ENCODE results near the gene DENND1A.
"Not testable (repeated sequence)": the region's sequence is repeated elsewhere in the genome, so short reads cannot be mapped to it uniquely, and the experiment has no call there.

Gene DENND1A

DNA sequence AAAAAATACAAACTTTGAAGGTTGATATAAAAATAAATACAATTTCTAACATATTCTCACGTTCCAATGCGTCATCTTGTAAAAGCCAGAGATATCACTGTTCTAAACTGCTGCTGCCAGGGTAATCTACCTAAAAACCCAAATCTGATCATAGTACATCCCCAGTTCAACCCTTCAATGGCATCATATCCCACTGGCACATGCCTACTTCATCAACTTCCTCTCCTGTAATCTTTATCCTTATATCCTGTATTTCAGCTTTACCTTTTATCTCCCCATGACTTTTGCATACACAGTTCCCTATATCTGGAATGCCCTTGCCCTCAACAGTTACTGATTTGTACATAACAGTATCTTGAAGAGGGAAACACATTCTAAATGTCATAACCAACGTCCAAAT lies 7.5 kb downstream of the DENND1A start:
- no peak for DNase-seq (ENCODE audit: low read depth, low spot score)

DNA sequence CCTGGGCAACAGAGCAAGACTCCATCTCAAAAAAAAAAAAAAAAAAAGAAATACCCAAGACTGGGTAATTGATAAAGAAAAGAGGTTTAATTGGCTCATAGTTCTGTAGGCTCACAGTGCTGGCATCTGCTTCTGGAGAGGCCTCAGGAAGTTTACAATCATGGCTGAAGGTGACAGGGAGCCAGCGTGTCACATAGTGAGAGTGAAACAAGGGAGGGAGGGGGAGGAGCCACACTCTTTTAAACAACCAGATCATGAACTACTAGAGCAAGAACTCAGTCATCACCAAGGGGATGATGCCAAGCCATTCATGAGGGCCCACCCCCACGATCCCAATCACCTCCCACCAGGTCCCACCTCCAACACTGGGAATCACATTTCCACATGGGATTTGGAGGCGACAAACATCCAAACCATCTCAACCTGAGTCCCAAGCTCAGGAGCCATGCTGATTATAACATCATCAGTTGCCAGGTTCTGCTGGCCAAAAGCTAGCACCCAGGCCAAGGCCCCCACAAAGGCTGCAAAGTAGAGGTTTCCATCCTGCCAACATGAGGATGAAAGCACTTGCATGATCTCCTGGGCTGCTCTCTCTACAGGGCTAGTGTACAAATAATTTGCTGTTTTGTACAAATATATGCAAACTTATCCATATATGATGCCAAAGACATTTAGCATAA lies 15.3 kb downstream of the DENND1A start:
- DNase-seq (ENCODE audit: low read depth, low spot score): no peak

- no peak for DNase-seq (ENCODE audit: low read depth, low spot score)
Observed at GRCh38 chr9:123912167-123912897, 17.6 kb downstream of the DENND1A start.

- no peak for DNase-seq (ENCODE audit: low read depth, low spot score)
Observed at GRCh38 chr9:123911024-123911423, 18.9 kb downstream of the DENND1A start.

DNA sequence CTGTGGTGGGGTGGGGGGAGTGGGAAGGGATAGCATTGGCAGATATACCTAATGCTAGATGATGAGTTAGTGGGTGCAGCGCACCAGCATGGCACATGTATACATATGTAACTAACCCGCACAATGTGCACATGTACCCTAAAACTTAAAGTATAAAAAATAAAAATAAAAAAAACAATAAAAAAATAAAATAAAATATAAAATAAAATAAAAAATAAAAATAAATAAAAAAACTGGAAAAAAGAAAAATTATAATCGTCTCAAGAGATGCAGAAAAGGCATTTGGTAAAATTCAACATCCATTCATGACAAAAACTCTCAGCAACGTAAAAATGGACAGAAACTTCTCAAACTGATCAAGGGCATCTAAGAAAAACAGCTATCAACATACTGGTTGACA lies 20.7 kb downstream of the DENND1A start:
- not testable (repeated sequence) for DNase-seq (ENCODE audit: low read depth, low spot score)

GRCh38 chr9:123903550-123903949 lies 26.4 kb downstream of the DENND1A start:
- DNase-seq (ENCODE audit: low read depth, low spot score): not testable (repeated sequence)

DNA sequence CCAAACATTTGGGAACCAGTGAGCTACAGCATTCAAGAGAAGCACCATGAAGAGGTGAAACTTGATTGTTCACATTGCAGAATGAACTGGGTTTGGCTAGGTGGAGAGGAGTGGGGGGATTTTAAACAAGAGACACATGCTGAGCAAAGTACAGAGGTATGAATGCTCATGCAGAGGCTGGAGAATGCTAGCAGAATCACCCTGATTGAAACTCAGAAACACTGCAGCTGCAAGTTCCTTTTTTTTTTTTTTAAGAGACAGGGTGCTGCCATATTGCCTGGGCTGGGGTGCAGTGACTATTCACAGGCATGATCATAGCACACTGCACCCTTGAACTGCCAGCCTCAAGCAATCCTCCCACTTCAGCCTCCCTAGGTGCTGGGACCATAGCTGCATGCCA lies 35.1 kb downstream of the DENND1A start:
- no peak for DNase-seq (ENCODE audit: low read depth, low spot score)

- peak; percentile 6 for DNase-seq (ENCODE audit: low read depth, low spot score)
Observed at GRCh38 chr9:123893831-123894460, 36.0 kb downstream of the DENND1A start.

- no peak for DNase-seq (ENCODE audit: low read depth, low spot score)
Observed at GRCh38 chr9:123893115-123893514, 36.8 kb downstream of the DENND1A start.

GRCh38 chr9:123887837-123888236 lies 42.1 kb downstream of the DENND1A start:
- DNase-seq (ENCODE audit: low read depth, low spot score): no peak

DNA sequence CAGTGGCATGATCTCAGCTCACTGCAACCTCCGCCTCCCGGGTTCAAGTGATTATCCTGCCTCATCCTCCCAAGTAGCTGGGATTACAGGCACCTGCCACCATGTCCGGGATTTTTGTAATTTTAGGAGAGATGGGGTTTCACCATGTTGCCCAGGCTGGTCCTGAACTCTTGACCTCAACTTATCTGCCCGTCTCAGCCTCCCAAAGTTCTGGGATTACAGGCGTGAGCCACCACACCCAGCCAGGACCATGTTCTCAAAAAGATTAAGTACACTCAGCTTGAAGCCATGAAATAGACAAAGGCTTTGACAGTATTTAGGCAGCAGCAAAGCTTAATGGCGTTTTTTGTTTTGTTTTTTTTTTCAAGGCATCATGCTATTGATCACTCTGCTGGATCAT lies 44.1 kb downstream of the DENND1A start:
- DNase-seq (ENCODE audit: low read depth, low spot score): not testable (repeated sequence)

GRCh38 chr9:123883634-123884033 lies 46.3 kb downstream of the DENND1A start:
- no peak for DNase-seq (ENCODE audit: low read depth, low spot score)

GRCh38 chr9:123881604-123882003 lies 48.3 kb downstream of the DENND1A start:
- no peak for DNase-seq (ENCODE audit: low read depth, low spot score)

DNA sequence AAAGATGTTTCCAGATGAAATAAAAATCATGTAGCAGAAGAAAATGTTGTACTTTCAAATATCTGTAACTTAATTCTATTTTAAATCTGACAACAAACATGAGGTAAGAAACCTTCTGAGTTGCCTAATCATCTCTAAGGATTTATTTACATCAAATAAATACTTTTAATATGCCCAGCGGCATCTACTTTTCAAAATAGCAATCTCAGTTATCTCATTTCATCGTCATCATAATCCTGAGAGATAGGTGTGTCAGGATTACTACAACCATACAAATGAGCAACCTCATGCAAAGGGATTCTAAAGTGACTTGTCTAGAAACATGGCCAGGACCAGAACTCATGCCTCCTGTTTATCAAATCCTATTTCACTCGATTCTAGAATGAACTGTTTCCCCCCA lies 49.5 kb downstream of the DENND1A start:
- DNase-seq (ENCODE audit: low read depth, low spot score): no peak

GRCh38 chr9:123876750-123877149 lies 53.2 kb downstream of the DENND1A start:
- DNase-seq (ENCODE audit: low read depth, low spot score): no peak

DNA sequence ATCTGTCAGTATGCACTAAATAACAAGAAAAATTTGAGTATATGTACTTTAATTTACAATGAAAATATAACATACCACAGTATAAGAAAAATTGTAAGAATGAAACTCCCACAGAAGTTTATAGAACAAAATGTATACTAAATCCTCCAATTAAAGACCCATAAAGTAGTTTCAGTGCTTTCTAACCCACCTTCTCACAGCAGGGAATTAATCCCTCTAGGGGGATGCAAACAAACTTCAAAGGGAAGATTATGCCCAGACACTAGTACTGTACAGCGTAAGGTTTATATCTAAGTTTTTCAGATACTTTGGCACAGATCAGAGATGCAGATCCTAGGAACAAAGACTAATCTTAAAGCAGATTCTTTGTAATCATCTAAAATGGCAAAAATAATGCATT lies 57.2 kb downstream of the DENND1A start:
- no peak for DNase-seq (ENCODE audit: low read depth, low spot score)

DNA sequence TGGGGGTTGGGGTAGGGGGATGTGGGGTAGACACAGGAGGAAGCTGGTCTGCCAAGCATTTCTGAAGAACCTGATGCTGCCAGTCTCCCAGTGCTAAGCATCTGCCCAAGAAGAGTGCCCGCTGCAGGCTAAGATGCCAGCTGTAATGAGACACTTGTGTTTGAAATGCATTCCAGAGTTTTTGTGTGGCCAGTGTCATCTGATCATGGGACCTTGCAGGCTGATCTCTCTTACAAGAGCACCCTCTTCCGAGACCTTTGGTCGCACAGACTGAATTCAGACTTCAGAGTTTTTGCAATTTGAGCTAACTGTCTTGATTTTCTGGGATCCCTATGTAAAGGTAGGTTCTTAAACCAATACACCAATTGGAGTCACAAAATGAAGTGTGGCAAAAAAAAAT lies 58.1 kb downstream of the DENND1A start:
- no peak for DNase-seq (ENCODE audit: low read depth, low spot score)

DNA sequence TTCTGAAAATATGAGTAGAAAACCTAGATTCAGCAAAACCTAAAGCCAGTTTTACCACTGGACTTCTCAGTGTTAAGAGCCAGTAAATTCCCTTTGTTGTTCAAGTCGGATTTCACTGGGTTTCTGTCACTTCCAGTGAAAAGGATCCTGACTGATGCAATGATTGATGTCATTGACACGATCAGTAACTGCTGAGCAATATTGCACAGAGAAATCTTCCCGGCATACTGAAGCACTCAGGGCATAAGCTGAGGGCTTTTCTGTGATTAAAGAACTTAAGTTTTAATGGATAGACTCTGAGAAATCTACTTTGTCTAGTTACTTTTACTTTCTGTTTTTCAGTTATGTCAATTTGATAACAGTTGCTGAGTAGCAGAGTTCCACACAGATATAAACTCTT lies 61.9 kb downstream of the DENND1A start:
- DNase-seq (ENCODE audit: low read depth, low spot score): no peak

GRCh38 chr9:123867034-123867433 lies 62.9 kb downstream of the DENND1A start:
- DNase-seq (ENCODE audit: low read depth, low spot score): no peak

DNA sequence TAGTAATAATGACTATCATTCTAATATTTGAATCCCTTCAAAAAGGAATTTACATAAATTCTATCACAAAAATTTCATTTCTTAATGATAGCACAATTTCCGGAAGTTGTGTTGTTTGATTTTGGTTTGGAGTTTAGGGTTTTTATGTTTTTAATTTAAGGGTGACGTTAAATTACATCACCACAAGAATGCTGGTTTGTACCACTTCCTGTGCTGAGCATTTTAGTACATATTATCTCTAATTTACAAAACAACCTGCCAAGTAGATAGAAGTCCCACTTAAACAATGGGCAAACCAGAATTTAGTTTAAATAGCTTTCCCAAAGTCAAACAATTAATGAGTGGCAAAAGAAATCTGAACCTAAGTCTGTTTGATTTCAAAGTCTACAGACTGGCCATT lies 63.4 kb downstream of the DENND1A start:
- DNase-seq (ENCODE audit: low read depth, low spot score): no peak

DNA sequence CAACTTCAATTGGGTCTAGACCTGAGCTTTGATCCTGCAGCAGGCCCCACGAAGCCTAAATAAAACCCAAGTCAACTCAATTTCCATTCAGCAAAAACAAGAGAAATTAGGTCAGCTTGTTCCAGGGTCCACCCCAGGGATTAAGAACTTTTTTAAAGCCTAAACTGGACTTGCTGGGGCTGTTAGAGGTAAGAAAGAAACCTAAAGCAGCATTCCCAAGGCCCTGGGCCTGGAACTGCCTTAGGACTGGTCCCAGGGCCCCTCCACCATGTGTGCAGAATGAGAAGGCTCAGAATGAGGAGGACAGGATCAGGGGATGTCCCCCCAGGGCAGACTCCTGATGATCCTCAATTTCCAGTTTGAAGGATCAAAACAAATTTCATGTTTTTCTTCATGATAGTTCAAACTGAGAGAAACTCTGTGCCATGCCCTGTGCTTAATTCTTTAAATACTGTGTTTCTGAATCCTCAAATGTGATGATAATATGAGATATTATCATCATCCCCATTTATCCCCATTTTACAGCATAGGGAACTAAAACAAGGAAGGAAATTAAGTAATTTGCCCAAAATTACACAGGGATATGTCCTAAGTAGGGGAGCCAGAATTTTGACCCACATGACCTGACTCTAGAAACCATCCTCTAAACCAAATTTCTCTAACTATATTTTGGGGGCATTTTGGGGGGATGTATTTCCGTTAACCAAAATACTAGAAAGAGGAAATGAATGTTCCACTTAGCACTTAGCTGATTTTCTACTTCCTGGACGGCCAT lies 64.5 kb downstream of the DENND1A start:
- DNase-seq (ENCODE audit: low read depth, low spot score): no peak

GRCh38 chr9:123864251-123864650 lies 65.7 kb downstream of the DENND1A start:
- no peak for DNase-seq (ENCODE audit: low read depth, low spot score)
